Activated T-helper 2 cell treated with anti-CD3 and anti-CD28 coated beads, Interferon-gamma antibody, Interleukin-2, Interleukin-4, amounts not matched to agents 10 μg/mL and 5 μg/mL and 100 μg/mL, durations not matched to agents 14 hours and 24 hours and 36 hours (primary cell): ENCODE measurements around the gene BTBD1. TPM values are rescaled to one million over a fixed set of nuclear protein-coding genes. Genes with fewer than 3 reads are reported as not detected.
"Not testable (repeated sequence)": the region's sequence is repeated elsewhere in the genome, so short reads cannot be mapped to it uniquely, and the experiment has no call there.

Experiments
- DNase-seq: peaks from one replicate; pipeline ENCODE4 v3.0.0; 2021; ENCODE audit warnings: low spot score
- H3K27ac Mint-ChIP-seq: one replicate; pipeline ENCODE4 v1.8.0; 2021; ENCODE audit warnings: mixed read lengths
- H3K27me3 Mint-ChIP-seq: one replicate; pipeline ENCODE4 v1.8.0; 2021; ENCODE audit warnings: low read depth, mixed read lengths
- H3K36me3 Mint-ChIP-seq: one replicate; pipeline ENCODE4 v1.8.0; 2021; ENCODE audit warnings: low read depth, mixed read lengths
- H3K4me1 Mint-ChIP-seq: one replicate; pipeline ENCODE4 v1.8.0; 2021; ENCODE audit warnings: low read depth, mixed read lengths
- H3K4me3 Mint-ChIP-seq: one replicate; pipeline ENCODE4 v1.8.0; 2021; ENCODE audit warnings: low read depth, mild to moderate bottlenecking, moderate library complexity, mixed read lengths
- H3K9me3 Mint-ChIP-seq: one replicate; pipeline ENCODE4 v1.8.0; 2021; ENCODE audit warnings: mixed read lengths
- intact Hi-C: fragments of 100-400 bp; cut with micrococcal nuclease; formaldehyde crosslinking; loops from one replicate; pipeline ENCODE4 v1.15.1; 2023
- total RNA-seq: library from RNA; stranded (reverse); gene quantifications from 2 replicates; pipeline ENCODE4 v1.2.3, GENCODE V29; 2022

BTBD1 gene
- total RNA-seq, 1 donor from 2014 or later = 59.5 TPM

GRCh38 chr15:83087576-83087975, 20.5 kb upstream of the BTBD1 start:
- no peak overlapping the region for H3K4me3 Mint-ChIP-seq
- DNase-seq = no peak
- H3K27me3 Mint-ChIP-seq = peaks cover 17% of the 10 kb centered on the region
- H3K36me3 Mint-ChIP-seq = no peaks in the 10 kb centered on the region
- intact Hi-C loops = no loop called here
- peaks cover 6% of the 10 kb centered on the region for H3K4me1 Mint-ChIP-seq
- H3K27ac Mint-ChIP-seq = no peak overlapping the region
- no peaks in the 10 kb centered on the region for H3K9me3 Mint-ChIP-seq

DNA sequence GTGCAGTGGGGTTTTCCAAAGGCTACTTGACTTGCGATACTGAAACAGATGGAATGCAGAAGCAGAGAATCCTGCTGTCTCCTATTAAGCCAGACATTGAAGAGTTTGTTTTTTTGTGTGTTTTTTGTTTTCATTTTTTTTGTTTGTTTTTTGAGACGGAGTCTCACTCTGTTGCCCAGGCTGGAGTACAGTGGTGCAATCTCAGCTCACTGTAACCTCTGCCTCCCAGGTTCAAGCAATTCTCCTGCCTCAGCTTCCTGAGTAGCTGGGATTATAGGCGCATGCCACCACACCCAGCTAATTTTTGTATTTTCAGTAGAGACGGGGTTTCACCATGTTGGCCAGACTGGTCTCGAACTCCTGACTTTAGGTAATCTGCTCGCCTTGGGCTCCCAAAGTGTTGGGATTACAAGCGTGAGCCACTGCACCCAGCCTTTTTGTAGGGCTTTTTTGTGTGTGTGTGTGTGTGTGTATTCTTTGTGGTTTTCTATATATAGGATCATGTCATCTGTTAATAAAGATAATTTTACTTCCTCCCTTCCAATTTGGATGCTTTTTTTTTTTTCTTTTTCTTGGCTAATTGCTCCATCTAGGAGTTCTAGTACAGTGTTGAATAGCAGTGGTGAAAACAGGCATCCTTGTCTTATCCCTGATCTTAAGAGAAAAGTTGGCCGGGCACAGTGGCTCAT, 19.0 kb upstream of the BTBD1 start:
- intact Hi-C loops, H3K4me3 Mint-ChIP-seq, H3K27ac Mint-ChIP-seq, DNase-seq, H3K36me3 Mint-ChIP-seq, H3K9me3 Mint-ChIP-seq, H3K4me1 Mint-ChIP-seq: not testable (repeated sequence)
- H3K27me3 Mint-ChIP-seq = peaks cover 17% of the 10 kb centered on the region

- H3K4me3 Mint-ChIP-seq, intact Hi-C loops, H3K36me3 Mint-ChIP-seq, H3K27ac Mint-ChIP-seq, DNase-seq, H3K9me3 Mint-ChIP-seq, H3K4me1 Mint-ChIP-seq: not testable (repeated sequence)
- H3K27me3 Mint-ChIP-seq = peaks cover 17% of the 10 kb centered on the region
Observed at GRCh38 chr15:83085461-83085860, 18.4 kb upstream of the BTBD1 start.

- Mint-ChIP-seq H3K36me3 (no peaks in the 10 kb centered on the region), H3K4me1 (peaks cover 5% of the 10 kb centered on the region), H3K4me3 (no peak overlapping the region), H3K27ac (no peak overlapping the region), H3K9me3 (no peaks in the 10 kb centered on the region), H3K27me3 (peaks cover 26% of the 10 kb centered on the region)
- no peak for DNase-seq
- intact Hi-C loops = no loop called here
Observed at GRCh38 chr15:83082730-83083386, 15.8 kb upstream of the BTBD1 start.

GRCh38 chr15:83081256-83082014, 14.4 kb upstream of the BTBD1 start:
- no peaks in the 10 kb centered on the region for H3K36me3 Mint-ChIP-seq
- peaks cover 5% of the 10 kb centered on the region for H3K4me1 Mint-ChIP-seq
- H3K4me3 Mint-ChIP-seq = no peak overlapping the region
- no peak overlapping the region for H3K27ac Mint-ChIP-seq
- no peaks in the 10 kb centered on the region for H3K9me3 Mint-ChIP-seq
- intact Hi-C loops = no loop called here
- H3K27me3 Mint-ChIP-seq = peaks cover 28% of the 10 kb centered on the region
- no peak for DNase-seq

DNA sequence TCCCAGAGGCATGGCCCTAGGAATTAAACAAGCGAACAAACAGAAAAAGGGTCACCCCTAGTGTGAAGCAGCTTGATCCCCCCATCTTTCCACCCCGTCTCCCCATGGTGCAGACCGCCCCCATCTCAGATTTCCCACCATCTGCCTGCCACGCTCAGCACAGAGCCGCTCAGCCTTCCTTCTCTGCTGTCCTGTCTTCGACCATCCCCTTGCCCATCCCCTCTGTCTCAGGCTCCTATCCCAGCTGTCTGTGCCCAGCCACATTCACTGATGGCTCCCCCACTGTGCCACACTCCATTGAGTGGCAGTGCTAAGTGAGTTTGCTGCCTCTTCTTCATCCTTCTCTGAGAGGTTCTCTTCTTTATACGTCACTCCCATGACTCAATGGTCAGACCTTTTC, 11.7 kb upstream of the BTBD1 start:
- Mint-ChIP-seq H3K9me3 (peaks cover 11% of the 10 kb centered on the region), H3K4me1 (peaks cover 5% of the 10 kb centered on the region), H3K27me3 (peaks cover 35% of the 10 kb centered on the region), H3K4me3 (no peak overlapping the region), H3K36me3 (no peaks in the 10 kb centered on the region), H3K27ac (no peak overlapping the region)
- no peak for DNase-seq
- intact Hi-C loops = no loop called here

GRCh38 chr15:83077491-83078230, 10.6 kb upstream of the BTBD1 start:
- no peak overlapping the region for H3K27ac Mint-ChIP-seq

DNA sequence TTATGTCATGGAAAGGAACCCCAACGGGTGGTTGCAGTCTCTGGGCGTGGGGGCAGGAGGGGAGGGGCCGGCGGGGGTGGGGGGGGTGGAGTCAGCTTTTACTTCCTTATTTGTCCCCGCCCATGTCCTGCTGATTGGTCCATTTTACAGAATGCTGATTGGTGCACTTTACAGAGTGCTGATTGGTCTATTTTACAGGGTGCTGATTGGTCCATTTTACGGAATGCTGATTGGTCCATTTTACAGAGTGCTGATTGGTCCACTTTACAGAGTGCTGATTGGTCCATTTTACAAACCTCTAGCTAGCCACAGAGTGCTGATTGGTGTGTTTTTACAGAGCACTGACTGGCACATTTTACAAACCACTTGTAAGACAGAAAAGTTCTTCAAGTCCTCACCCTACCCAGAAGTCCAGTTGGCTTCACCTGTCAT, 2.2 kb upstream of the BTBD1 start:
- H3K4me3 Mint-ChIP-seq, H3K27me3 Mint-ChIP-seq: not testable (repeated sequence)
- Mint-ChIP-seq H3K9me3 (peaks cover 23% of the 10 kb centered on the region), H3K36me3 (peaks cover 27% of the 10 kb centered on the region), H3K27ac (peak overlapping the region; percentile 67), H3K4me1 (peaks cover 20% of the 10 kb centered on the region)
- DNase-seq = peak; percentile 22
- intact Hi-C loops = loop anchor here (5.0 to 10.0 kb wide), 4 partner anchors 38 to 262 kb away; partner anchors contain the start of genes FSD2, HDGFL3, TM6SF1 and WHAMM

More at GRCh38 chr15:83077491-83078230, 10.6 kb upstream of the BTBD1 start:
- DNase-seq = no peak
- Mint-ChIP-seq H3K4me1 (peaks cover 5% of the 10 kb centered on the region), H3K9me3 (peaks cover 19% of the 10 kb centered on the region), H3K36me3 (no peaks in the 10 kb centered on the region), H3K27me3 (peaks cover 34% of the 10 kb centered on the region), H3K4me3 (no peak overlapping the region)
- intact Hi-C loops = no loop called here

DNA sequence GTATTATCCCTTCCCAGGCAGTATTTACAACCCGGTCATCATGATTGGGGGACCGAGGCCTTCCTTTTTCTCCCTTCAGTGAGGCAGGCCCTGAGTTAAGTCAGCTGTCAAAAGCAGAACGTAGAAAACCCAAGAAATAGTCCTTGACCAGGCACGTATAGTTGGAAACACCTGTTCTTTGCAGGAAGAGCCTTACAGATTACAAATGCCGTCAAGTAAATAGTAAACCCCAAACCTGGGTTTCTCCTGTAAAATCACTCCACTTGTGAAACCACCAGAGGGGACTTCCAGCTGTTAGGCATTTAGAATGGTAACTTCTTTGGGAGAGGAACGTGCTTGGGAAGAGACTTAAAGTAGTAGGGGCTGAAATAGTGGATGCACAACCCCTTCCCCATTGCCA, 1.0 kb upstream of the BTBD1 start:
- intact Hi-C loops = loop anchor here (5.0 to 10.0 kb wide), 4 partner anchors 39 to 261 kb away; partner anchors contain the start of genes FSD2, HDGFL3, TM6SF1 and WHAMM
- Mint-ChIP-seq H3K27ac (peak overlapping the region; percentile 49), H3K27me3 (no peaks in the 10 kb centered on the region), H3K9me3 (peaks cover 15% of the 10 kb centered on the region), H3K36me3 (peaks cover 27% of the 10 kb centered on the region), H3K4me3 (peak overlapping the region; percentile 68), H3K4me1 (peaks cover 20% of the 10 kb centered on the region)
- DNase-seq = no peak

DNA sequence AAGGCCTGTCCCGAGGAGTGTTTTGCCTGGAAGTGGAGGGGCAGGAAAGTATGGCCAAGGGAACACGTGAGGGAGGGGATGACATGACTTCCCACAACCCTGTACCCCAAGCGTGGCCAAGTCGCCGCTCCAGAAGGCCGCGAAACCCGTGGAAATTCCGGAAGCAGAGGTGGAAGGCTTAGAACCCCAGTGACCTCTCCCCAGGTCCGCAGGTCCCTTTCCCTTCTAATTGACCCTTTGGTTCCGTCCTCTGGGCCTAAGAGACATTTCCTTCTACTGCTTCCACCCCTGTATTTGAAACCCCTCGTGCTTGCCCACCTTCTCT, 548 bp upstream of the BTBD1 start:
- Mint-ChIP-seq H3K9me3 (peaks cover 12% of the 10 kb centered on the region), H3K27me3 (no peaks in the 10 kb centered on the region), H3K27ac (peak overlapping the region; percentile 49), H3K36me3 (peaks cover 27% of the 10 kb centered on the region), H3K4me1 (peaks cover 20% of the 10 kb centered on the region), H3K4me3 (peak overlapping the region; percentile 68)
- DNase-seq = no peak
- intact Hi-C loops = loop anchor here (1.0 to 10.0 kb wide), 5 partner anchors 40 to 260 kb away; partner anchors contain the start of genes C15orf40, FSD2, HDGFL3 and TM6SF1

GRCh38 chr15:83066034-83066733, 868 bp downstream of the BTBD1 start:
- Mint-ChIP-seq H3K4me1 (peaks cover 20% of the 10 kb centered on the region), H3K4me3 (peak overlapping the region; percentile 81), H3K9me3 (peaks cover 5% of the 10 kb centered on the region), H3K27ac (peak overlapping the region; percentile 72), H3K27me3 (no peaks in the 10 kb centered on the region), H3K36me3 (peaks cover 24% of the 10 kb centered on the region)
- intact Hi-C loops = loop anchor here (5.0 to 10.0 kb wide), 4 partner anchors 41 to 259 kb away; partner anchors contain the start of genes FSD2, HDGFL3, TM6SF1 and WHAMM
- no peak for DNase-seq

- Mint-ChIP-seq H3K9me3 (peaks cover 5% of the 10 kb centered on the region), H3K36me3 (peaks cover 24% of the 10 kb centered on the region), H3K4me1 (peaks cover 20% of the 10 kb centered on the region), H3K27me3 (no peaks in the 10 kb centered on the region), H3K4me3 (peak overlapping the region; percentile 81), H3K27ac (peak overlapping the region; percentile 62)
- intact Hi-C loops = loop anchor here (5.0 to 10.0 kb wide), 4 partner anchors 42 to 258 kb away; partner anchors contain the start of genes FSD2, HDGFL3, TM6SF1 and WHAMM
- no peak for DNase-seq
Observed at GRCh38 chr15:83065431-83065830, 1.6 kb downstream of the BTBD1 start.
